HEK293T (cell line): Measurements from ENCODE around the gene SHISA9.

Source experiments
- CTCF ChIA-PET: fragments of 350-600 bp; formaldehyde crosslinking; extraction: SDS; loops from one replicate; lab custom pipeline; 2021; ENCODE audit warnings: antibody characterized with exemption, inconsistent platforms; lab: Yijun Ruan, JAX
- POLR2A ChIA-PET: fragments of 350-600 bp; formaldehyde crosslinking; extraction: SDS; loops from one replicate; lab custom pipeline; 2020; ENCODE audit warnings: antibody characterized with exemption, inconsistent platforms; lab: Yijun Ruan, JAX
- DNase-seq: peaks from one replicate; pipeline ENCODE4 v3.0.0; 2012; ENCODE audit warnings: mixed read lengths; ENCODE audit errors: extremely low spot score
- ARNT ChIP-seq: fragments of 450-650 bp; IDR thresholded peaks from 2 replicates; pipeline ENCODE4 v1.6.1; 2017; ENCODE audit warnings: mild to moderate bottlenecking
- BHLHE40 ChIP-seq: fragments of 450-650 bp; IDR thresholded peaks from 2 replicates; pipeline ENCODE4 v1.6.1; 2016; ENCODE audit warnings: mild to moderate bottlenecking, moderate library complexity, borderline replicate concordance
- CTBP1 ChIP-seq: fragments of 450-650 bp; IDR thresholded peaks from 2 replicates; pipeline ENCODE4 v1.6.1; 2016; ENCODE audit warnings: borderline replicate concordance
- ELF4 ChIP-seq: fragments of 450-650 bp; IDR thresholded peaks from 2 replicates; pipeline ENCODE4 v1.6.1; 2017; ENCODE audit warnings: antibody characterized with exemption
- FOXA1 ChIP-seq: fragments of 450-650 bp; IDR thresholded peaks from 2 replicates; pipeline ENCODE4 v1.6.1; 2016; ENCODE audit warnings: mild to moderate bottlenecking
- FOXK2 ChIP-seq: fragments of 450-650 bp; IDR thresholded peaks from 2 replicates; pipeline ENCODE4 v1.6.1; 2016; ENCODE audit warnings: mild to moderate bottlenecking
- FOXM1 ChIP-seq: fragments of 450-650 bp; IDR thresholded peaks from 2 replicates; pipeline ENCODE4 v1.6.1; 2017; ENCODE audit warnings: mild to moderate bottlenecking, borderline replicate concordance
- HDGF ChIP-seq: fragments of 450-650 bp; IDR thresholded peaks from 2 replicates; pipeline ENCODE4 v1.6.1; 2017; ENCODE audit warnings: antibody characterized with exemption, borderline replicate concordance
- L3MBTL2 ChIP-seq: fragments of 450-650 bp; conservative IDR thresholded peaks from 2 replicates; pipeline ENCODE4 v1.6.1; 2016; ENCODE audit warnings: mild to moderate bottlenecking
- LEF1 ChIP-seq: fragments of 450-650 bp; IDR thresholded peaks from 2 replicates; pipeline ENCODE4 v1.6.1; 2017; ENCODE audit warnings: mild to moderate bottlenecking, borderline replicate concordance
- NFRKB ChIP-seq: fragments of 450-650 bp; IDR thresholded peaks from 2 replicates; pipeline ENCODE4 v1.6.1; 2016; ENCODE audit warnings: mild to moderate bottlenecking, moderate library complexity
- PKNOX1 ChIP-seq: fragments of 450-650 bp; IDR thresholded peaks from 2 replicates; pipeline ENCODE4 v1.6.1; 2016
- SP1 ChIP-seq: fragments of 450-650 bp; IDR thresholded peaks from 2 replicates; pipeline ENCODE4 v1.6.1; 2017
- SUZ12 ChIP-seq: fragments of 450-650 bp; IDR thresholded peaks from 2 replicates; pipeline ENCODE4 v1.6.1; 2016; ENCODE audit warnings: mild to moderate bottlenecking
- TARDBP ChIP-seq: fragments of 450-650 bp; IDR thresholded peaks from 2 replicates; pipeline ENCODE4 v1.6.1; 2016
- ZNF384 ChIP-seq: fragments of 450-650 bp; IDR thresholded peaks from 2 replicates; pipeline ENCODE4 v1.6.1; 2016

The SHISA9 gene

GRCh38 chr16:13123991-13124390 is 222.6 kb downstream of the SHISA9 start:
- ChIA-PET CTCF (no interaction called here), POLR2A (no interaction called here)
- DNase-seq = no peak
- no peak for TF ChIP-seq SP1
- no peak for TF ChIP-seq PKNOX1
- TF ChIP-seq ZNF384 = no peak
- TF ChIP-seq ELF4 = no peak
- TF ChIP-seq FOXM1 = no peak
- TF ChIP-seq FOXK2 = no peak
- no peak for TF ChIP-seq L3MBTL2

GRCh38 chr16:13127144-13127543 is 225.7 kb downstream of the SHISA9 start:
- no peak for DNase-seq
- CTCF ChIA-PET = no interaction called here
- POLR2A ChIA-PET = no interaction called here
- TF ChIP-seq SP1 (no peak), SUZ12 (no peak), CTBP1 (no peak), ELF4 (no peak), NFRKB (no peak), FOXK2 (no peak), HDGF (no peak), FOXA1 (no peak), ZNF384 (no peak), L3MBTL2 (no peak), PKNOX1 (no peak), BHLHE40 (no peak), LEF1 (no peak), ARNT (no peak), FOXM1 (no peak), TARDBP (no peak)

GRCh38 chr16:13130586-13130985 is 229.2 kb downstream of the SHISA9 start:
- CTCF ChIA-PET = no interaction called here
- POLR2A ChIA-PET = no interaction called here
- no peak for DNase-seq
- TF ChIP-seq NFRKB = no peak

DNA sequence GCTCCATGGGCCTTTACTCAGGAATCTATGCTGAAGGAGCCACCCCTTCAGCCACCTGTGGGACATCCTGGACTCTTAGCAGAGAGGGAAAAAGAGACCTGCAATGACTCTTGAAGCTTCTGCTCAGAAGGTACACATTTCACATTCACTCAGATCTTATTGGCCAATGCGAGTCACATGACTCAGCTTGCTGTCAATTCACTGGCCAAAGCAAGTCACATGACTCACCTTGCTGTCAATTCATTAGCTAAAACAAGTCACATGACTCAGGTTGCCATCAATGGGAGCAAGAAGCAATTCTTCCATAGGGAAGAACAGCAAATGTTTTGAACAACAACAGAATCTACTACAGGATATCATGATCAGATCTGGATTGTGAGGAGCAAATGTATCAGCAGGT is 233.4 kb downstream of the SHISA9 start:
- POLR2A ChIA-PET = no interaction called here
- TF ChIP-seq ELF4 (no peak), PKNOX1 (no peak), FOXM1 (no peak), FOXK2 (no peak), NFRKB (no peak), L3MBTL2 (no peak), HDGF (no peak), ARNT (no peak), CTBP1 (no peak), ZNF384 (no peak), FOXA1 (no peak), LEF1 (no peak), SUZ12 (no peak), SP1 (no peak), TARDBP (no peak), BHLHE40 (no peak)

GRCh38 chr16:13136901-13137300 is 235.5 kb downstream of the SHISA9 start:
- TF ChIP-seq SP1 (no peak), ELF4 (no peak), BHLHE40 (no peak), FOXA1 (no peak), TARDBP (no peak), SUZ12 (no peak), NFRKB (no peak), FOXK2 (no peak), LEF1 (no peak), FOXM1 (no peak)
- ChIA-PET CTCF (no interaction called here), POLR2A (no interaction called here)
- DNase-seq = no peak

More for the DNA sequence above, 233.4 kb downstream of the SHISA9 start:
- CTCF ChIA-PET = no interaction called here
- no peak for DNase-seq

- TF ChIP-seq SUZ12 (no peak), L3MBTL2 (no peak)
- CTCF ChIA-PET = no interaction called here
- POLR2A ChIA-PET = no interaction called here
- no peak for DNase-seq
Measured at GRCh38 chr16:13138528-13138927, 237.1 kb downstream of the SHISA9 start.

DNA sequence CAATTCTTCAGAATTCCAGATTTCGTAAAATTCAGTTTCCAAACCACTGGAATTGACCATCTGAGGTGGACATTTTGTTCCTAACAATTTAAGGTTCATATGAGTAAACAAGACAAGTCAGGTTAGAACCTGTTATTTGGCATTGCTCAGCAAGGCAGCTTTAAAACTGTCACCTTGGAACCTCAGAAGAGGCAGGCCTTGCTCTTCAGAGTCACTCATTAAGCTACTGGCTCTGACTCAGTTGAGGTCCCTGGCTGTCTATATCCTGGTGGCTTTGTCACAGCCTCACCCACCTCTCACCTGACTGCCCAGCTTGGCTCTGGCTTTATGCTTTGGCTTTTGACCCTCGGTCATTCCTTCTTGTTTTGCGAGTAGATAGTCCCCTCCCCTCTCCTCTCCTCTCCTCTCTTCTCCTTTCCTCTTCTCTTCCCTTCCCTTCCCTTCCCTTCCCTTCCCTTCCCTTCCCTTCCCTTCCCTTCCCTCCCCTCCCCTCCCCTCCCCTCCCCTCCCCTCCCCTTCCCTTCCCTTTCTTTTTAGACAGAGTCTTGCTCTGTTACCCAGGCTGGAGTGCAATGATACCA is 238.4 kb downstream of the SHISA9 start:
- ChIA-PET CTCF (no interaction called here), POLR2A (no interaction called here)
- no peak for DNase-seq
- no peak for TF ChIP-seq L3MBTL2
- no peak for TF ChIP-seq LEF1
- TF ChIP-seq TARDBP = no peak
- no peak for TF ChIP-seq HDGF
- TF ChIP-seq PKNOX1 = no peak
- no peak for TF ChIP-seq FOXK2
- TF ChIP-seq ELF4 = no peak
- TF ChIP-seq BHLHE40 = no peak
